Neutrophil (primary cell): ENCODE data around the gene AGAP1.

Source experiments
- H3K27ac ChIP-seq: fragments of 200-600 bp; sonication (generic); 2 replicates; pipeline ENCODE4 v1.5.1; 2016; ENCODE audit warnings: mild to moderate bottlenecking, moderate library complexity
- H3K27me3 ChIP-seq: fragments of 200-600 bp; sonication (generic); 2 replicates; pipeline ENCODE4 v1.6.0; 2016; ENCODE audit warnings: mild to moderate bottlenecking
- H3K36me3 ChIP-seq: fragments of 200-600 bp; sonication (generic); 2 replicates; pipeline ENCODE4 v1.5.1; 2017
- H3K4me1 ChIP-seq, 2 experiments: fragments of 200-600 bp in 1 of 2; sonication (generic) in 1 of 2; 1 replicate in 1 of 2; 2 replicates in 1 of 2; pipeline versions ENCODE4 v1.5.1 to v1.6.1; 2013 to 2016; ENCODE audit warnings: low read depth in 1 of 2, low read length in 1 of 2, mild to moderate bottlenecking in 1 of 2, moderate library complexity in 1 of 2; ENCODE audit not compliant: control insufficient read depth in 1 of 2, insufficient read depth in 1 of 2
- H3K4me3 ChIP-seq, 2 experiments: fragments of 200-600 bp in 1 of 2; sonication (generic) in 1 of 2; 1 replicate in 1 of 2; 2 replicates in 1 of 2; pipeline ENCODE4 v1.5.1; 2013 to 2016; ENCODE audit warnings: low read depth in 1 of 2, low read length in 1 of 2, mild to moderate bottlenecking in 1 of 2, moderate library complexity in 1 of 2
- H3K9me3 ChIP-seq: fragments of 200-600 bp; sonication (generic); 2 replicates; pipeline ENCODE4 v1.5.1; 2016
- TF ChIP-seq, protein P1 (sequence below): fragments of 200-600 bp; sonication (generic); IDR thresholded peaks from 2 replicates; pipeline ENCODE4 v1.5.1; 2016; ENCODE audit warnings: antibody characterized with exemption

AGAP1 gene

DNA sequence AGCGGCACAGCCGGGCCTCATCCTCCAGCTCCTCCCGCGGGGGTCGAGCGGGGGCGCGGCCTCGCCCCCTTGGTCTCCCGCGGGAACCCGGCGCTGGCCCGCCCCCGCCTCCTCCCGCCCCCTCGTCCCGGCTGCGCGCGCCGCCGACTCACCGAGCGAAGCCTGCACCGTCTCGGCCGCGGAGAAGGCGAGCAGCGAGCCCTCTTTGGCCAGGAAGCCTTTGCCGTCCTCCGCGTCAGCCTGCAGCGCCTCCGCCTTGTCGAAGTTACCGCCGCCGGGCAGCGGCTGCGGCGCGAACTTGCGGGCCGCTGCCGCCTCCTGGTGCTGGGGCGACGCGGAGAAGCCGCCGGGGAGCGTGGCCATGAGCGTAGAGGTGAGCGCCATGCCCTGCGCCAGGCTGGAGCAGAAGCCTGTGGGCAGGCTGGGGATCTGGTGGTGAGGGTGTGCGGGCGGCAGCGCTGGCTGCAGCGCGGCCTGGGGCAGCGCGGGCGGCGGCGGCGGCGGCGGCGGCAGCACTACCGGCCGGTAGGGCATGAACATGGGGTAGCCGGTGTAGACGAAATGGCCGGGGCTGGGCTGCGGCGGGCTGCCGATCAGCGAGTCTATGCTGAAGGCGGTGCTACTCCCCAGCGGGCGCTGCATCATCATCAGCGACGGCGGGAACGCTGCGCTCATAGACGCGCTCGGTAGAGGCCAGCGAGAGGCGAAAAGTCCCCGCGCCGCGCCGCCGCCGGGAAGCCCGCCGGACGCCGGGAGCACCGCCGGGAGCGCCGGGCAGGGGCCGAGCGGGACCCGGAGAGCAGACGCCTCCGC is 673.7 kb downstream of the AGAP1 start:
- TF ChIP-seq, protein P1, sequence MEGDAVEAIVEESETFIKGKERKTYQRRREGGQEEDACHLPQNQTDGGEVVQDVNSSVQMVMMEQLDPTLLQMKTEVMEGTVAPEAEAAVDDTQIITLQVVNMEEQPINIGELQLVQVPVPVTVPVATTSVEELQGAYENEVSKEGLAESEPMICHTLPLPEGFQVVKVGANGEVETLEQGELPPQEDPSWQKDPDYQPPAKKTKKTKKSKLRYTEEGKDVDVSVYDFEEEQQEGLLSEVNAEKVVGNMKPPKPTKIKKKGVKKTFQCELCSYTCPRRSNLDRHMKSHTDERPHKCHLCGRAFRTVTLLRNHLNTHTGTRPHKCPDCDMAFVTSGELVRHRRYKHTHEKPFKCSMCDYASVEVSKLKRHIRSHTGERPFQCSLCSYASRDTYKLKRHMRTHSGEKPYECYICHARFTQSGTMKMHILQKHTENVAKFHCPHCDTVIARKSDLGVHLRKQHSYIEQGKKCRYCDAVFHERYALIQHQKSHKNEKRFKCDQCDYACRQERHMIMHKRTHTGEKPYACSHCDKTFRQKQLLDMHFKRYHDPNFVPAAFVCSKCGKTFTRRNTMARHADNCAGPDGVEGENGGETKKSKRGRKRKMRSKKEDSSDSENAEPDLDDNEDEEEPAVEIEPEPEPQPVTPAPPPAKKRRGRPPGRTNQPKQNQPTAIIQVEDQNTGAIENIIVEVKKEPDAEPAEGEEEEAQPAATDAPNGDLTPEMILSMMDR: no peak
- Histone ChIP-seq H3K27ac (no peak overlapping the region), H3K4me1 (peaks cover 0 to 6% of the 10 kb centered on the region in 2 experiments), H3K9me3 (no peaks in the 10 kb centered on the region), H3K27me3 (peaks cover 100% of the 10 kb centered on the region), H3K36me3 (no peaks in the 10 kb centered on the region), H3K4me3 (no peak overlapping the region)

GRCh38 chr2:236168110-236169080 is 674.6 kb downstream of the AGAP1 start, which contains the start of gene GBX2:
Gene GBX2, minus strand, starts transcription at chr2:236168386. Its CDS starts 415 bp downstream, at chr2:236167971.
- TF ChIP-seq, protein P1: no peak
- Histone ChIP-seq H3K27ac (no peak within 1 kb of the TSS), H3K4me1 (peaks cover 0 to 6% of the 10 kb centered on the region in 2 experiments), H3K9me3 (no peaks in the 10 kb centered on the region), H3K36me3 (no peaks in the 10 kb centered on the region), H3K4me3 (no peak within 1 kb of the TSS), H3K27me3 (peaks cover 100% of the 10 kb centered on the region)

- TF ChIP-seq, protein P1: no peak
- no peaks in the 10 kb centered on the region for H3K9me3 ChIP-seq
These were observed 675.4 kb downstream of the AGAP1 start for GRCh38 chr2:236169151-236169721.

DNA sequence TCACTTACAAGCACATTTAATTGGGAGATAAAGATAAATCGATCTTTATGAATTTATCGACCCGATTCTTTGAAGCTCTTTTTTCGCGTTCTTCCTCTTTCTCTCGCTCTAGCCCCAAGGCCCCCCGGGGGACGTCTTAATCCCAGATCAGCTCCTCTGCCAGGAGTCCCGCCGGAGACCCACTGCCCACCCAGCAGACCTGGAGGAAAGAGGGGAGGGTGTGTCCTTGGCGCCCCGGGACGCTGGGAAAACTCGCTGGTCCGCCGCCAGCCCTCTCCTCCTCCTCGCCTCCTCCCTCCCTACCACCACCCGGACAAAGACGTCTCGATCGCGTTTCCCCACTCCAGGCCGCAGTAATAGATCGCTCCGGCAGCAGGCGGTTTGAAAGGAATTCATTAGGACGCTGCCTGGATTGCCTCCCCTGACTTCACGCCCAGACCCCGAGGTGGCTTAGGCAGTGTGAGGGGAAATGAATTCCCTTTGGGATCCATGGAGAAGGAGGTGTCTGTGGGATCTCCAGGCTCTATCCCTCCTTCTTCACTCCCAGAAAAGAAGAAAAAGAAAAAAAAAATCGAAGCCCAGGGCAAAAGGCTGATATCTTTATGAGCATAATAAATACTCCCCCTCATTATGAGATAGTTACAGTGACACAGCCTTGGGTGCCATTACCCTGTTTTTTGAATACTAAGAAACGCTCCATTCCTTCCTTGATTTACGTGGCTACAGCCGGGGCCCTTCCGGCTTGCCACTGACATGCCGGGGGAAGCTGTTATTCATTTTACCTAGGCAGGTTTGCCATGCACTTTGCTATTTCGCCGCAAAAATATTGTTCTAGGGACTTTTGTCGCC is 676.1 kb downstream of the AGAP1 start:
- TF ChIP-seq, protein P1: no peak
- H3K4me3 ChIP-seq: no peak overlapping the region
- peaks cover 0 to 6% of the 10 kb centered on the region in 2 experiments for H3K4me1 ChIP-seq
- no peaks in the 10 kb centered on the region for H3K36me3 ChIP-seq
- no peaks in the 10 kb centered on the region for H3K9me3 ChIP-seq
- H3K27me3 ChIP-seq: peaks cover 100% of the 10 kb centered on the region
- no peak overlapping the region for H3K27ac ChIP-seq

More at GRCh38 chr2:236169151-236169721, 675.4 kb downstream of the AGAP1 start:
- Histone ChIP-seq H3K4me3 (no peak overlapping the region), H3K27ac (no peak overlapping the region), H3K36me3 (no peaks in the 10 kb centered on the region), H3K27me3 (peaks cover 100% of the 10 kb centered on the region), H3K4me1 (peaks cover 0 to 6% of the 10 kb centered on the region in 2 experiments)
